ENCODE data around the gene MAMDC4.

MAMDC4 gene

DNA sequence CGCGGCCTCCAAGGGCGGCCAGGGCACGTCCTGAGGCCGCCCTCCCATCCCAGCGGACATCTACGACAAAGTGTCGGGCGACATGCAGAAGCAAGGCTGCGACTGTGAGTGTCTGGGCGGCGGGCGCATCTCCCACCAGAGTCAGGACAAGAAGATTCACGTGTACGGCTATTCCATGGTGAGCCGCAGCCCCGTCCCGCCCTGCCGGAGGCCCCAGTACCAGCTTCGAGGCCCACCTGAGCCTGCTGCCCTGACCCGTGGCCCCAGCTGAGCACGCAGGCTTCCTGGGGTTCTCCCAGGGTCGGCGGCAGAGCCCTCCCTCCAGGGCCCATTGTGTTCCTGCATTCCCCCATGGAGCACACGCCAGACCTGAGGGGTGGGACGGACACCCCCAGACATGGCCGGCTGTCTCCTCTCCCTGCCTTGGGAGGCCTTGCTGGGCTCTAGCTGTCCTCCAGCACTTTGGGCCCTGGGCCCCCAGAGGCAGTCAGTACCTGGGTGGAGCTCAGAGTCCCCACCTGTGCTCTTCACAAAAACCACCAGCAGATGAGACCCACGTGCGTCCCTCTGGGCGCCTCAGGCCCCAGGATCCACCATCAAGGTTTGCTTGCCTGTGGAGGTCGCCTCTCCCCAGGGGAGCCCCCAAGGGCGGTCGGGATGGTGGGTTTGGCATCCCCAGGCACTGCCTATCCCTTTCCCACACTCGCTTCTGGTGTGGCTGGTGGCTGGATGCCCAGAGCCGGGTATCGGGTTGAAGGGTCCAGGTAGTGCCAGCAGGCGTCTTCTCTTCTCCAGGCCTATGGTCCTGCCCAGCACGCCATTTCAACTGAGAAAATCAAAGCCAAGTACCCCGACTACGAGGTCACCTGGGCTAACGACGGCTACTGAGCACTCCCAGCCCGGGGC is 1.9 kb upstream of the MAMDC4 start:
- peaks cover 19% of the 10 kb centered on the region for H3K36me3 ChIP-seq (ENCODE audit: control insufficient read depth, insufficient read depth, low read length)
- no peak for DNase-seq (ENCODE audit: extremely low read depth, insufficient read length)
- no peaks in the 10 kb centered on the region for H3K27me3 ChIP-seq (replicated peaks; ENCODE audit: control insufficient read depth, insufficient read depth, low read length)
- peak overlapping the region; percentile 87 for H3K4me3 ChIP-seq (replicated peaks; ENCODE audit: low read depth, low read length)
- TF ChIP-seq, protein P1, sequence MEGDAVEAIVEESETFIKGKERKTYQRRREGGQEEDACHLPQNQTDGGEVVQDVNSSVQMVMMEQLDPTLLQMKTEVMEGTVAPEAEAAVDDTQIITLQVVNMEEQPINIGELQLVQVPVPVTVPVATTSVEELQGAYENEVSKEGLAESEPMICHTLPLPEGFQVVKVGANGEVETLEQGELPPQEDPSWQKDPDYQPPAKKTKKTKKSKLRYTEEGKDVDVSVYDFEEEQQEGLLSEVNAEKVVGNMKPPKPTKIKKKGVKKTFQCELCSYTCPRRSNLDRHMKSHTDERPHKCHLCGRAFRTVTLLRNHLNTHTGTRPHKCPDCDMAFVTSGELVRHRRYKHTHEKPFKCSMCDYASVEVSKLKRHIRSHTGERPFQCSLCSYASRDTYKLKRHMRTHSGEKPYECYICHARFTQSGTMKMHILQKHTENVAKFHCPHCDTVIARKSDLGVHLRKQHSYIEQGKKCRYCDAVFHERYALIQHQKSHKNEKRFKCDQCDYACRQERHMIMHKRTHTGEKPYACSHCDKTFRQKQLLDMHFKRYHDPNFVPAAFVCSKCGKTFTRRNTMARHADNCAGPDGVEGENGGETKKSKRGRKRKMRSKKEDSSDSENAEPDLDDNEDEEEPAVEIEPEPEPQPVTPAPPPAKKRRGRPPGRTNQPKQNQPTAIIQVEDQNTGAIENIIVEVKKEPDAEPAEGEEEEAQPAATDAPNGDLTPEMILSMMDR (IDR thresholded peaks at IDR 0.05; ENCODE audit: insufficient read depth, low read length, poor library complexity, severe bottlenecking): no peak

DNA sequence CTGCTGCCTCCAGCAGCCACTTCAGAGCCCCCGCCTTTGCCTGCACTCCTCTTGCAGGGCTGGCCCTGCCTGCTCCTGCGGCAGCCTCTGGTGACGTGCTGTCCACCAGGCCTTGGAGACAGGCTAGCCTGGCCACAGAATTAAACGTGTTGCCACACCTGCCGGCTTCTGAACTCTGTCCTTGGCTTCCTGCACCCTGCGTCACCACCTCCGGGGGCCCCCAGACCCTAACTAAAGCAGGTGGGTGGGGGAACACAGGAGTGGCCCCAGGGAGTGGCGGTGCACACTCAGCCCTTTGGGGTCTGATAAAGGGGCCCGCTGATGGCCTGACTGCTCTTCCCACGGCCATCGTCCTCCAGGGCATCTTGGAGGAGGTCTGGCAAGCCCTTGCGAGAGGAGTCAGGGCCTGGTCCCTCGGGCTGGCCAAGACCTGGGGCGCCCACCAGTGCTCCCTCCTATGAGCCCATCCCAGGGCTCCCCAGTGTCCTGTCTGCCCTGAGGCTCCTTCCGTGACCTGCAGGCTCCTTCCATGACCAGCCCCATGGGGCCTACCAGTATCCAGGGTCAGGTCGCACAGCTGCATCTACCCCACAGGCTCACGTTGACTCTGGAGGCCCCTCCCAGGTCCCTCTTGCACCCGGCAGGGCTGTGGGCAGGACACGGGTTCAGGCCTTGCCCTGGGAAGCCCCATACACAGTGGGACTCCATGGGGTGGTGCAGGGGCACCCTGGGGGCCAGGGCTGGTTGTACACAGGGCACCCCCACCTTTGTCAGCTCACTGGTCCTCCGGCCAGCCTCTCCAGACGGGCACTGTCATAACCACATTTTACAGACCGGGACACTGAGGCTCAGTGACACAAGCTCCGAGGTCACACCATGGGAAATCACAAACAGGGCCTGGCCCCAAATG is 1.0 kb upstream of the MAMDC4 start:
- TF ChIP-seq, protein P1 (IDR thresholded peaks at IDR 0.05; ENCODE audit: insufficient read depth, low read length, poor library complexity, severe bottlenecking): no peak
- Histone ChIP-seq H3K27me3 (replicated peaks; ENCODE audit: control insufficient read depth, insufficient read depth, low read length) (no peaks in the 10 kb centered on the region), H3K4me3 (replicated peaks; ENCODE audit: low read depth, low read length) (no peak overlapping the region), H3K36me3 (ENCODE audit: control insufficient read depth, insufficient read depth, low read length) (peaks cover 19% of the 10 kb centered on the region)
- DNase-seq (ENCODE audit: extremely low read depth, insufficient read length): peak; percentile 13

DNA sequence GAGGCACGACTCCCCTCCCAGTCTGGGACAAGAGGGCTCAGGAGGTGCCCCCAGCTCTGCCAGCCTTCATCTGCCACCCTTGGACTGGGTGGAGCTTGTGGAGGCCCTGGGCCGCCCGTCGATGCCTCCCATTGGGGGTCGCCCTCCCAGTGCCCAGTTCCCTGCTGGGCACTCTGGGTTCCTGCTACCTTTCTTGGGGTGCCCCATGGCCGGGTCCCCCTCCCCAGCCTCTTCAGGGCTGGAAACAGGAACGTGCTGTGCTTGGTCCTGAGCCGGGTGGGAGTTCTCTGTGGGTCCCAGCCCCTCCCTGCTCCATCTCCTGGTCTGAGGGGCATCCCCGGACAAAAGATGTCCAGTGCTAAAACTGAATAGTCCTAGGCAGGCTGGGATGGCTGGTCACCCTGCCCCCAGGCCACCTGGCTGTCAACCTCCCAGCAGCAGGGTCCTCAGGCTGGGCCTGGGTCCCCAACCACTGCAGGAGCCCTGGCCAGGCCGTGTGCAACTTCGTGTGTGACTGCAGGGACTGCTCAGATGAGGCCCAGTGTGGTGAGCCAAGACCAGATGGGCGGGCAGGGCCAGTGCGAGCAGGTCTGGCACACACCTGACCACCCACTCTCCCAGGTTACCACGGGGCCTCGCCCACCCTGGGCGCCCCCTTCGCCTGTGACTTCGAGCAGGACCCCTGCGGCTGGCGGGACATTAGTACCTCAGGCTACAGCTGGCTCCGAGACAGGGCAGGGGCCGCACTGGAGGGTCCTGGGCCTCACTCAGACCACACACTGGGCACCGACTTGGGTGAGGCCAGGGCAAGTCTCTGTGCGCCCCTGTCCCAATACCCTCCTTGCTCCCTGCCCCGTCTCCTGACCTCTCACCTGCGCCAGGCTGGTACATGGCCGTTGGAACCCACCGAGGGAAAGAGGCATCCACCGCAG is 784 bp downstream of the MAMDC4 start:
- no peak overlapping the region for H3K4me3 ChIP-seq (replicated peaks; ENCODE audit: low read depth, low read length)
- peaks cover 19% of the 10 kb centered on the region for H3K36me3 ChIP-seq (ENCODE audit: control insufficient read depth, insufficient read depth, low read length)
- no peaks in the 10 kb centered on the region for H3K27me3 ChIP-seq (replicated peaks; ENCODE audit: control insufficient read depth, insufficient read depth, low read length)
- DNase-seq (ENCODE audit: extremely low read depth, insufficient read length): peak; percentile 18
- TF ChIP-seq, protein P1 (IDR thresholded peaks at IDR 0.05; ENCODE audit: insufficient read depth, low read length, poor library complexity, severe bottlenecking): no peak

DNA sequence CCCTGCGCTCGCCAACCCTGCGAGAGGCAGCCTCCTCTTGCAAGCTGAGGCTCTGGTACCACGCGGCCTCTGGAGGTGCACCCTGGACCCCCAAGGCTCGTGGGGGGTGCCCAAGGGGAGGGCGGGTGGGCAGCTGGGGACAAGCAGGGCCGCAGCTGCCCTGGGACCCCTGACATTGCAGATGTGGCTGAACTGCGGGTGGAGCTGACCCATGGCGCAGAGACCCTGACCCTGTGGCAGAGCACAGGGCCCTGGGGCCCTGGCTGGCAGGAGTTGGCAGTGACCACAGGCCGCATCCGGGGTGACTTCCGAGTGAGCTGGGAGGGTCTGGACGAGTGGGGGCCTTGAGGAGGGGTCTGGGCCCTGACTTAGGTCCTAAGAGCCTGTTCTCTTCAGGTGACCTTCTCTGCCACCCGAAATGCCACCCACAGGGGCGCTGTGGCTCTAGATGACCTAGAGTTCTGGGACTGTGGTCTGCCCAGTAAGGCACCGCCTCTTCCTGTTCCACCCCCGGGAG is 1.5 kb downstream of the MAMDC4 start:
- H3K4me3 ChIP-seq (replicated peaks; ENCODE audit: low read depth, low read length): no peak overlapping the region
- TF ChIP-seq, protein P1 (IDR thresholded peaks at IDR 0.05; ENCODE audit: insufficient read depth, low read length, poor library complexity, severe bottlenecking): peak; percentile 41
- peaks cover 19% of the 10 kb centered on the region for H3K36me3 ChIP-seq (ENCODE audit: control insufficient read depth, insufficient read depth, low read length)
- DNase-seq (ENCODE audit: extremely low read depth, insufficient read length): peak; percentile 9
- H3K27me3 ChIP-seq (replicated peaks; ENCODE audit: control insufficient read depth, insufficient read depth, low read length): no peaks in the 10 kb centered on the region

Data from GM06990 (cell line).